Astrocyte (in vitro differentiated cells and primary cell): ENCODE results near the gene CPNE5.

ENCODE experiments used
- EZH2 ChIP-seq: IDR thresholded peaks from 2 replicates; pipeline ENCODE4 v1.6.1; 2012; ENCODE audit warnings: mild to moderate bottlenecking, low read length, inconsistent platforms; ENCODE audit not compliant: insufficient read depth
- TF ChIP-seq, protein P1 (sequence below): IDR thresholded peaks from 2 replicates; pipeline ENCODE4 v1.5.1; 2011; ENCODE audit warnings: low read depth, mild to moderate bottlenecking, inconsistent platforms, low read length, moderate library complexity; ENCODE audit not compliant: insufficient read depth

DNA sequence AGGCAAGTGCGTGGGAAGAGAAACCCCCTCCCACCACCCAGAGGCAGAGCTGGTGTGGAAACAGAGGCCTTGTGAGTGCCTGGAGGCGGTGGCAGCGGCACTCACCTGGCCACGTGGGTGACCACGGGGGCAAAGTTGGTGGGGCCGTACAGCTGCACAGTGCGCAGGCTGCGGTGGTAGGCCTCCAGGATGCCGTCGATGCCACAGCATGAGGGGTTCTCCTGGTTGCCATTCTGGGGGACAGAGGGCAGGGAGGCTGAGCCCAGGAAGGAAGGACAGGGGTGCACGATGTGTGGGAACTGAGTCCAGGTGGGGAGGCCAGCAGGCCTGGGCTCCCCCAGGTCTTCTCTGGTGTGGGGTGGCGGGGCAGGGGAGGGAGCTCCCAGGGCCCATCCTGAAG is 94.0 kb downstream of the CPNE5 start:
- TF ChIP-seq, protein P1, sequence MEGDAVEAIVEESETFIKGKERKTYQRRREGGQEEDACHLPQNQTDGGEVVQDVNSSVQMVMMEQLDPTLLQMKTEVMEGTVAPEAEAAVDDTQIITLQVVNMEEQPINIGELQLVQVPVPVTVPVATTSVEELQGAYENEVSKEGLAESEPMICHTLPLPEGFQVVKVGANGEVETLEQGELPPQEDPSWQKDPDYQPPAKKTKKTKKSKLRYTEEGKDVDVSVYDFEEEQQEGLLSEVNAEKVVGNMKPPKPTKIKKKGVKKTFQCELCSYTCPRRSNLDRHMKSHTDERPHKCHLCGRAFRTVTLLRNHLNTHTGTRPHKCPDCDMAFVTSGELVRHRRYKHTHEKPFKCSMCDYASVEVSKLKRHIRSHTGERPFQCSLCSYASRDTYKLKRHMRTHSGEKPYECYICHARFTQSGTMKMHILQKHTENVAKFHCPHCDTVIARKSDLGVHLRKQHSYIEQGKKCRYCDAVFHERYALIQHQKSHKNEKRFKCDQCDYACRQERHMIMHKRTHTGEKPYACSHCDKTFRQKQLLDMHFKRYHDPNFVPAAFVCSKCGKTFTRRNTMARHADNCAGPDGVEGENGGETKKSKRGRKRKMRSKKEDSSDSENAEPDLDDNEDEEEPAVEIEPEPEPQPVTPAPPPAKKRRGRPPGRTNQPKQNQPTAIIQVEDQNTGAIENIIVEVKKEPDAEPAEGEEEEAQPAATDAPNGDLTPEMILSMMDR = no peak
- no peak for TF ChIP-seq EZH2
